SK-N-SH (cell line): ENCODE data around the gene MRPS6. TPM values are rescaled to one million over a fixed set of nuclear protein-coding genes. Genes with fewer than 3 reads are reported as not detected.

Experiments
- CTCF ChIA-PET: fragments of 300-600, 350-600 bp; formaldehyde crosslinking; extraction: SDS; loops from one replicate; lab custom pipeline; 2021; lab: Yijun Ruan, JAX
- POLR2A ChIA-PET: fragments of 350-600 bp; sonication (Branson Sonifier 250); formaldehyde crosslinking; extraction: SDS; loops from one replicate; lab custom pipeline; 2020; ENCODE audit warnings: antibody characterized with exemption, inconsistent platforms; lab: Yijun Ruan, JAX
- DNase-seq: peaks from one replicate; pipeline ENCODE4 v3.0.0; 2012
- H2AFZ ChIP-seq: fragments of 200-600 bp; sonication (generic); 2 replicates; pipeline ENCODE4 v1.8.1; 2016; ENCODE audit warnings: antibody characterized with exemption, mild to moderate bottlenecking, low read depth
- H3F3A ChIP-seq: fragments of 200-600 bp; sonication (generic); replicated peaks from 2 replicates; pipeline ENCODE3; 2016; ENCODE audit warnings: antibody characterized with exemption, mild to moderate bottlenecking; ENCODE audit not compliant: insufficient read depth
- H3K27ac ChIP-seq, 2 experiments: fragments of 200-500 bp in 1 of 2; fragments of 200-600 bp in 1 of 2; sonication (Bioruptor generic) in 1 of 2; sonication (generic), shearing (Covaris generic) in 1 of 2; 2 replicates each; pipeline versions ENCODE4 v1.5.1 to v1.6.1; 2014 to 2016; ENCODE audit warnings: low read depth in 2 of 2, inconsistent platforms in 1 of 2, low read length in 1 of 2, mild to moderate bottlenecking in 1 of 2, mixed read lengths in 1 of 2
- H3K27me3 ChIP-seq: fragments of 200-600 bp; sonication (generic), shearing (Covaris generic); 2 replicates; pipeline ENCODE4 v1.6.1; 2016; ENCODE audit warnings: mixed run types; ENCODE audit not compliant: insufficient read depth
- H3K36me3 ChIP-seq, 2 experiments: fragments of 200-500 bp in 1 of 2; fragments of 200-600 bp in 1 of 2; sonication (Bioruptor generic) in 1 of 2; sonication (generic) in 1 of 2; replicated peaks in 1 of 2; 2 replicates each; pipeline versions ENCODE3 to v1.5.1; 2014 to 2016; ENCODE audit warnings: low read length in 1 of 2, mild to moderate bottlenecking in 1 of 2; ENCODE audit not compliant: insufficient read depth in 2 of 2, control insufficient read depth in 1 of 2
- H3K4me1 ChIP-seq, 2 experiments: fragments of 200-500 bp in 1 of 2; fragments of 200-600 bp in 1 of 2; sonication (Bioruptor generic) in 1 of 2; sonication (generic), shearing (Covaris generic) in 1 of 2; 2 replicates each; pipeline versions ENCODE4 v1.5.1 to v1.6.1; 2014 to 2016; ENCODE audit warnings: low read depth in 1 of 2, low read length in 1 of 2, mixed run types in 1 of 2; ENCODE audit not compliant: insufficient read depth in 2 of 2, control insufficient read depth in 1 of 2
- H3K4me2 ChIP-seq: fragments of 200-600 bp; sonication (generic), shearing (Covaris generic); 2 replicates; pipeline ENCODE4 v1.6.1; 2017; ENCODE audit warnings: mixed run types
- H3K4me3 ChIP-seq, 2 experiments: fragments of 200-500 bp in 1 of 2; fragments of 200-600 bp in 1 of 2; sonication (Bioruptor generic) in 1 of 2; sonication (generic), shearing (Covaris generic) in 1 of 2; 2 replicates each; pipeline versions ENCODE4 v1.5.1 to v1.8.1; 2014 to 2016; ENCODE audit warnings: low read depth in 2 of 2, inconsistent platforms in 1 of 2, low read length in 1 of 2, mild to moderate bottlenecking in 1 of 2, mixed read lengths in 1 of 2, moderate library complexity in 1 of 2
- H3K79me2 ChIP-seq: fragments of 200-600 bp; sonication (generic); 2 replicates; pipeline ENCODE4 v1.8.1; 2017; ENCODE audit warnings: mild to moderate bottlenecking; ENCODE audit not compliant: insufficient read depth
- H3K9ac ChIP-seq: fragments of 200-600 bp; sonication (generic); 2 replicates; pipeline ENCODE4 v1.6.1; 2017; ENCODE audit warnings: mixed run types
- H3K9me2 ChIP-seq: fragments of 200-600 bp; sonication (generic); 2 replicates; pipeline ENCODE4 v1.6.1; 2017; ENCODE audit warnings: mixed run types
- H3K9me3 ChIP-seq: fragments of 200-600 bp; sonication (generic); 2 replicates; pipeline ENCODE4 v1.6.1; 2017; ENCODE audit warnings: mixed run types, mild to moderate bottlenecking, moderate library complexity
- H4K20me1 ChIP-seq: fragments of 200-600 bp; sonication (generic); 2 replicates; pipeline ENCODE4 v1.6.1; 2017; ENCODE audit warnings: mild to moderate bottlenecking, mixed run types; ENCODE audit not compliant: insufficient read depth
- CHD2 ChIP-seq: fragments of 150-350 bp; IDR thresholded peaks from 2 replicates; pipeline ENCODE4 v1.6.1; 2018; ENCODE audit warnings: low read length; ENCODE audit not compliant: partially characterized antibody
- FOXM1 ChIP-seq: IDR thresholded peaks from 2 replicates; pipeline ENCODE4 v1.4.0; 2012; ENCODE audit warnings: low read depth, mild to moderate bottlenecking
- JUND ChIP-seq: IDR thresholded peaks from 2 replicates; pipeline ENCODE4 v1.4.0; 2012
- MEF2A ChIP-seq: IDR thresholded peaks from 2 replicates; pipeline ENCODE4 v1.4.0; 2012; ENCODE audit warnings: low read depth, borderline replicate concordance
- POLR2AphosphoS5 ChIP-seq: IDR thresholded peaks from 2 replicates; pipeline ENCODE4 v1.6.1; 2012; ENCODE audit warnings: low read depth, low read length
- RAD21 ChIP-seq: IDR thresholded peaks from 2 replicates; pipeline ENCODE4 v1.6.1; 2012; ENCODE audit warnings: mild to moderate bottlenecking, low read length
- RCOR1 ChIP-seq: fragments of 150-350 bp; IDR thresholded peaks from 2 replicates; pipeline ENCODE4 v1.6.1; 2017; ENCODE audit warnings: antibody characterized with exemption, low read length
- RFX5 ChIP-seq: IDR thresholded peaks from 2 replicates; pipeline ENCODE4 v1.6.1; 2012; ENCODE audit warnings: mild to moderate bottlenecking, improper control_type of control experiment, low read length
- SMC3 ChIP-seq: IDR thresholded peaks from 2 replicates; pipeline ENCODE4 v1.6.1; 2012; ENCODE audit warnings: low read depth, low read length, improper control_type of control experiment
- TAF1 ChIP-seq: IDR thresholded peaks from 2 replicates; pipeline ENCODE4 v1.6.1; 2012; ENCODE audit warnings: low read depth, mild to moderate bottlenecking, low read length, moderate library complexity, borderline replicate concordance
- YY1 ChIP-seq: IDR thresholded peaks from 2 replicates; pipeline ENCODE4 v1.4.0; 2012; ENCODE audit warnings: low read depth, mild to moderate bottlenecking
- WGBS: methylation state at CpG from one replicate; pipeline ENCODE4 v1.1.6; 2017; ENCODE audit warnings: low lambda C conversion rate; 5-methylcytosine and 5-hydroxymethylcytosine counted together
- polyA plus RNA-seq, 3 experiments: library from polyadenylated mRNA; depleted of rRNA; stranded (reverse); fragments of >200 nt; gene quantifications; 2 replicates each; pipeline ENCODE4 v1.2.3, GENCODE V29; 2012
- TF ChIP-seq, protein P1 (sequence below): IDR thresholded peaks from 2 replicates; pipeline ENCODE4; 2012
- TF ChIP-seq, protein P2 (sequence below): fragments of 150-350 bp; IDR thresholded peaks from 2 replicates; pipeline ENCODE4 v1.6.1; 2016; ENCODE audit warnings: mild to moderate bottlenecking, low read depth, low read length
- TF ChIP-seq, protein P3 (sequence below): IDR thresholded peaks from 2 replicates; pipeline ENCODE4 v1.4.0; 2012; ENCODE audit warnings: low read depth

Gene MRPS6
- polyA plus RNA-seq, 1 of the 3 experiments (the other 2 are of a cell fraction): 69.2 TPM

DNA sequence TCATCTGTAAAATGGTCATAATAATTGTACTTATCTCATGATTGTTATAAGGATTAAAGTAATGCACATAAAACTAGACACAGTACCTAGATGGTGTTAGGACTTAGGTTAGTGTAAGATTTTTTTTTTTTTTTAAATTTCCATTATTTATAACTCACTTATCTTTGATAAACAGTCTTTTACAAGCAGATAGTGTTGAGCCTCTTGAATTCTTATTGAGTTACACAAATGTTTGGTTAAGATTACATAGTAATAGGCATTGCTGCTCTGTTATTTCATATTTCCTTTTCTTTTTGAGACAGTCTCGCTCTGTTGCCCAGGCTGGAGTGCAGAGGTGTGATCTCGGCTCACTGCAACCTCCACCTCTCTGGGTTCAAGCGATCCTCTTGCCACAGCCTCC is 15.4 kb downstream of the MRPS6 start:
- Histone ChIP-seq H3K4me3 (no peak overlapping the region), H3K9me3 (no peaks in the 10 kb centered on the region), H3K4me1 (peaks cover 0 to 6% of the 10 kb centered on the region in 2 experiments; a peak in 3 of 4 replicates), H3K27ac (no peak overlapping the region), H3K4me2 (no peak overlapping the region), H3F3A (peaks cover 3% of the 10 kb centered on the region), H3K27me3 (no peaks in the 10 kb centered on the region), H3K79me2 (peaks cover 95% of the 10 kb centered on the region), H4K20me1 (peaks cover 71% of the 10 kb centered on the region), H3K36me3 (peaks cover 5 to 19% of the 10 kb centered on the region in 2 experiments), H3K9me2 (no peaks in the 10 kb centered on the region), H3K9ac (no peak overlapping the region), H2AFZ (no peak overlapping the region)
- no peak for DNase-seq
- TF ChIP-seq MEF2A (no peak), POLR2AphosphoS5 (no peak), SMC3 (no peak), RCOR1 (no peak), YY1 (no peak), CHD2 (no peak), TAF1 (no peak), RFX5 (no peak), RAD21 (no peak), FOXM1 (no peak)
- TF ChIP-seq, protein P1, sequence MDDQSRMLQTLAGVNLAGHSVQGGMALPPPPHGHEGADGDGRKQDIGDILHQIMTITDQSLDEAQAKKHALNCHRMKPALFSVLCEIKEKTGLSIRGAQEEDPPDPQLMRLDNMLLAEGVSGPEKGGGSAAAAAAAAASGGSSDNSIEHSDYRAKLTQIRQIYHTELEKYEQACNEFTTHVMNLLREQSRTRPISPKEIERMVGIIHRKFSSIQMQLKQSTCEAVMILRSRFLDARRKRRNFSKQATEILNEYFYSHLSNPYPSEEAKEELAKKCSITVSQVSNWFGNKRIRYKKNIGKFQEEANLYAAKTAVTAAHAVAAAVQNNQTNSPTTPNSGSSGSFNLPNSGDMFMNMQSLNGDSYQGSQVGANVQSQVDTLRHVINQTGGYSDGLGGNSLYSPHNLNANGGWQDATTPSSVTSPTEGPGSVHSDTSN: no peak
- TF ChIP-seq, protein P2, sequence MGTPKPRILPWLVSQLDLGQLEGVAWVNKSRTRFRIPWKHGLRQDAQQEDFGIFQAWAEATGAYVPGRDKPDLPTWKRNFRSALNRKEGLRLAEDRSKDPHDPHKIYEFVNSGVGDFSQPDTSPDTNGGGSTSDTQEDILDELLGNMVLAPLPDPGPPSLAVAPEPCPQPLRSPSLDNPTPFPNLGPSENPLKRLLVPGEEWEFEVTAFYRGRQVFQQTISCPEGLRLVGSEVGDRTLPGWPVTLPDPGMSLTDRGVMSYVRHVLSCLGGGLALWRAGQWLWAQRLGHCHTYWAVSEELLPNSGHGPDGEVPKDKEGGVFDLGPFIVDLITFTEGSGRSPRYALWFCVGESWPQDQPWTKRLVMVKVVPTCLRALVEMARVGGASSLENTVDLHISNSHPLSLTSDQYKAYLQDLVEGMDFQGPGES: no peak
- TF ChIP-seq, protein P3, sequence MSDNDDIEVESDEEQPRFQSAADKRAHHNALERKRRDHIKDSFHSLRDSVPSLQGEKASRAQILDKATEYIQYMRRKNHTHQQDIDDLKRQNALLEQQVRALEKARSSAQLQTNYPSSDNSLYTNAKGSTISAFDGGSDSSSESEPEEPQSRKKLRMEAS: no peak
- ChIA-PET POLR2A (no interaction called here), CTCF (no interaction called here)
- 98% methylated on average over 3 of the region's 3 CpGs for WGBS

DNA sequence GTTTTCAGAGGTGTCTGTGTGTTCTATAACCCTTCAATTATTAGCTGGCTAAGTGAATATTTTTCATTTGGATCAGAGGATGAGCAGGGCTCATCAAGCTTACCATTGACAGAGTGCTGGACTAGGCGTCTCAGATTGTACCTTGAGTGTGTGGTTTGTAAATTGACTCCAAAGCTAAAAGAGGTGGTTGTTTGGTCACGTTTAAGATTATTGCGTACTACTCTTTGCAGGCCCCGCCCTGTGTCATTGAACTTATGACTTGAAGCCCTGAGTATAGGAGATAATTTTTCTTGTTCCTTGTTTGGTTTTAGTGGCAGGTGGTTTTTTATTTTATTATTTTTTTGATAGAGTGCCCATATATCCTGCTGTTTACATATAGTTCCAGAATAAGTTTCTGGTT is 17.7 kb downstream of the MRPS6 start:
- Histone ChIP-seq H3K4me2 (no peak overlapping the region), H3K36me3 (peaks cover 15 to 16% of the 10 kb centered on the region in 2 experiments), H3K9me2 (no peaks in the 10 kb centered on the region), H3F3A (peaks cover 3% of the 10 kb centered on the region), H3K4me1 (peaks cover 0 to 6% of the 10 kb centered on the region in 2 experiments; a peak in 3 of 4 replicates), H3K27ac (no peak overlapping the region), H3K9ac (no peak overlapping the region), H3K9me3 (no peaks in the 10 kb centered on the region), H3K4me3 (no peak overlapping the region), H3K27me3 (no peaks in the 10 kb centered on the region), H4K20me1 (peaks cover 61% of the 10 kb centered on the region), H2AFZ (no peak overlapping the region), H3K79me2 (peaks cover 92% of the 10 kb centered on the region)
- TF ChIP-seq, protein P1: no peak
- TF ChIP-seq, protein P3: no peak
- TF ChIP-seq JUND (no peak), RFX5 (no peak)
- DNase-seq: no peak
- ChIA-PET CTCF (interaction anchor here (1.0 to 5.1 kb wide), 6 partner anchors 16 to 257 kb away, joined by 3 to 43 read pairs (median 4); partner anchors contain the start of genes MRPS6 and SLC5A3), POLR2A (no interaction called here)
- WGBS: 100% methylated on average over 3 of the region's 4 CpGs
